ENCODE data around the gene EPN1.
"Not testable (repeated sequence)": the region's sequence is repeated elsewhere in the genome, so short reads cannot be mapped to it uniquely, and the experiment has no call there.

The EPN1 gene

GRCh38 chr19:55730378-55730777 lies 55.4 kb downstream of the EPN1 start:
- DNase-seq: not testable (repeated sequence)

DNA sequence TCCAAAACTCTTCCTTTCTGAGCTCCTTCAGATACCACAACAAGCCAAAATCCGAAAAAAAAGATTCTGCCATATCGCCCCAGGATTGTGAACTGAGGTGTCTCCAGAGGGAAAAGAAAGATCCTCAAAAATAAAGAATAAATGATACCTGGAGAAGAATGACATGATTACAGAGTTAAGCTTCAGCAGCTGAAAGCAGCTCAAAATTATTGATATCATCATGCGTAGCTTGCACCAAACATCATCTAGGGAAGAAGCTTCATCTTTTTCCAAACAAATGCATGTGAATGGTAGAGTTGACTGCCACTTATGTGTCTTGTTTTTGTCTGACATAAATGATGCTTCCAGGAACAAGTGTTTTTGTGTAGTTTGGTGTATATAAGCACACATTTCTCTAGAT lies 63.3 kb downstream of the EPN1 start, which contains the start of gene NLRP9:
NLRP9 (minus strand) TSS at position 101 of the 400 bp plus-strand sequence; CDS start at position 73, 28 bp downstream.
- no peak for DNase-seq

- no peak for DNase-seq
These were observed 75.7 kb downstream of the EPN1 start for GRCh38 chr19:55750715-55751114.

- DNase-seq: no peak
These were observed 78.4 kb downstream of the EPN1 start for GRCh38 chr19:55753401-55753800.

GRCh38 chr19:55756808-55757207 lies 81.8 kb downstream of the EPN1 start:
- not testable (repeated sequence) for DNase-seq

- DNase-seq: not testable (repeated sequence)
These were observed 83.8 kb downstream of the EPN1 start, which contains the start of gene RFPL4A for GRCh38 chr19:55758797-55759196. Gene RFPL4A (plus strand): TSS chr19:55759097. CDS start chr19:55761801, 2,704 bp downstream.
